HG02938 (cell line): ENCODE data around the gene RAB33B.

ENCODE experiments used
- ATAC-seq: cut with Tn5 transposase; IDR thresholded peaks from one replicate; pipeline ENCODE4 v1.9.1; 2021; ENCODE audit warnings: mild to moderate bottlenecking, moderate library complexity; ENCODE audit not compliant: unreplicated experiment

Gene RAB33B

DNA sequence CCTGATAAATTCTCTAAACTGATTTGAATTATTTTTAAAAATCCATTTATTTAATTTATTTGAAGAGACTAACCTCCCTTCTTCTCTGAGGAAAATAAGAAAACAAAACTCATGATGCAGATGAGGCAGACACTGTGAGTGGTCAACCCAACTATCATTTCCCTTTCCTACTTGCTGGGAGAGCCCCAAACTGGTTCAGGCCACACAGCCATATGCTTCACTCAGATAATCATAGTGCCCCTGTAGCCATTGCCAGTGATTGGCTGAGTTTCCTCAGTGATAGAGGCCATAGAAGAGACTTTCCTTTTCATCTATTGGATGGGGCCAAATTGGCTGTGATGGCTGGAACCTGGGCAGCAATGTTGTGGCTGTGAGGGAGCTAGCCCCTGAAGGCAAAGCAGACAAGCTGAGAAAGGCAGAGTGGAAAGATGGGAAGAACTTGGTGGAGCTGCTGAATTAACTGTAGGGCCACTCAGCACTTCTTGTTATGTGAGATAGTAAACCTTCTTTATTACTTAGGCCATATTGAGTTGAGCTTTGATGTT lies 49.8 kb downstream of the RAB33B start:
- no peak for ATAC-seq

DNA sequence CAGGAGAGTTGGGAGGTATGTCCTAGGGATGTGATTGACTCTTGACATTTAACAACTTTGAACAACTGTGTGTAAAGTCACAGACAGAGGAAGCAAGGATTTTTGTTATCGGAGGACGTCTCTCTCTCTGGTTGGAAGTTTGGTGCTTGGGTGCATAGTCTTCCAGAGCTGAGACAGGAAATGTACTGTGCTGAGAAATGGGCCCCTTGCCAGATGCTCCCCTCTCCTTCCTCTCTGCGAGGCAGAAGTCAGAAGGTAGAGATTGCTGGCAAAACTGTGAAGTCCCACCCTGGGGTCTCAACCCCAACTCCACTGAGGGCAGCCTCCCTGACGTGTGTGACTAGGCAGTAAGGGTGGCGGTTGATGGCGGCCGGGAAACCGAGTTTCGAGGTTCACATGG lies 52.9 kb downstream of the RAB33B start:
- no peak for ATAC-seq

GRCh38 chr4:139508581-139509237 lies 54.8 kb downstream of the RAB33B start:
- ATAC-seq, result no peak

- no peak for ATAC-seq
These were observed 55.9 kb downstream of the RAB33B start for GRCh38 chr4:139509727-139510410.

DNA sequence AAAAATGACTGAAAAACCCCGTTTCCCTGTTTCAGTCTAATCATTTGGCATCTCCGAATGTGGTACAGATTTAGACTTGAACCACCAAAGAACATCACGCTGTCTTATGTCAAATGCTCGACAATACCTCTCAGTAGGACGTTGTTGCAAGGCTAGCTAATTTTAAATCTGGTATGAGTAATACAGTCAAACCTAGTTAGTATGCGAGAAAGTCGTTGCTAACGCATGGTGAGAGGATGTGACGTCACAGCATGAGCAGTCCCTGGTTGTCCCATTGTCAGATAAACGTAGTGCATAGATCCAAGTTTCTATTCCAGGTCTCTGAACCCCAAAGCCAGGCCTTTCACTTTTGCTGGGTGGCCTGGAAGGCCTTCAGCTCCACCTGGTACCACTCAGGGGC lies 57.4 kb downstream of the RAB33B start:
- no peak for ATAC-seq

- ATAC-seq, result no peak
These were observed 60.6 kb downstream of the RAB33B start for GRCh38 chr4:139514382-139515059.

GRCh38 chr4:139515531-139515958 lies 61.6 kb downstream of the RAB33B start:
- ATAC-seq, result no peak

DNA sequence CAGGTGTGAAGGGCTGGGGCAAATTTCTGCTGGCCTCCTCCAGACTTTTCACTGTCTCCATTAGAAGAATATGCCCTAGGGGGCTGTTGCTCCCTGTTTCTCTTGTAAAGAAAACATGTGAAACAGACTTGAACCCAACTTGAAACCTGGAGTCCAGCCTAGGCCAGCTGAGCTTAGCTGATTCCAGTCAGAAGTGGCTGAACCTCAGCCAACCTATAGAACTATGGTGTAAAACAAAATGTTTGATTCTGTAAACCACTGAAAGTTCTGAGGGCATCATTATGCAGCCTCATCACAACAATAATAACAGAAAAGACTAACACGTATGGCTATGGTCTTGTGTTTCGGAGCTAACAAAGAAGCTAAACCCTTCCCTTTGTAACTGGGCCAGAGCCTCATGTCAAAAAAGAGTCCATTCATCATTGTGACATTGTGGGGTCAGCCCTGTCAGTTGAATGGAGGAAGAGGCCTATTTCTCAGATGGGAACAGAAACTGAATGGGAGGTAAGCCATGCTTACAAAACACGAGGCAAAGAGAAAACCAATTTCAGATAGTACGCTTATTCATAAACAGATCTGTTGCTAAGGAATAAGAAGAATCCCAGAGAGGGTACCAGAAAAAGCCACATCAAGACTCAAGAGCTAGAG lies 68.0 kb downstream of the RAB33B start:
- no peak for ATAC-seq

DNA sequence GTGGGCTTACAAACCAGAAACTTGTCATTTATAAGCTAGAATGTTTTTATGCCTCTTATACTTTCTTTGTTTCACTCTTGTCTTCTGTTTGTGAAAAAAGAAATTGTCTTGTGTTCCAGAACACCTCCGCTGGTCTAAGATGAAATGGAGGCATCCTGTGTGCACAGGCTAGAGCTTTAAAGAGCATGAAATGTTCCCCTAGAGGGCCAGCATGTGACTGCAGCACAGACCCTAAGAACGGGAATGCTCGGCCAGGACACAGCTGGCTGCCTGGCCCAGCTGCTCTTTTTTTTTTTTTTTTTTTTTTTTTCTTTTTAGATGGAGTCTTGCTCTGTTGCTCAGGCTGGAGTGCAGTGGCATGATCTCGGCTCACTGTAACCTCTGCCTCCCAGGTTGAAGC lies 68.5 kb downstream of the RAB33B start:
- ATAC-seq, result no peak

GRCh38 chr4:139523076-139523475 lies 69.2 kb downstream of the RAB33B start:
- ATAC-seq, result no peak

DNA sequence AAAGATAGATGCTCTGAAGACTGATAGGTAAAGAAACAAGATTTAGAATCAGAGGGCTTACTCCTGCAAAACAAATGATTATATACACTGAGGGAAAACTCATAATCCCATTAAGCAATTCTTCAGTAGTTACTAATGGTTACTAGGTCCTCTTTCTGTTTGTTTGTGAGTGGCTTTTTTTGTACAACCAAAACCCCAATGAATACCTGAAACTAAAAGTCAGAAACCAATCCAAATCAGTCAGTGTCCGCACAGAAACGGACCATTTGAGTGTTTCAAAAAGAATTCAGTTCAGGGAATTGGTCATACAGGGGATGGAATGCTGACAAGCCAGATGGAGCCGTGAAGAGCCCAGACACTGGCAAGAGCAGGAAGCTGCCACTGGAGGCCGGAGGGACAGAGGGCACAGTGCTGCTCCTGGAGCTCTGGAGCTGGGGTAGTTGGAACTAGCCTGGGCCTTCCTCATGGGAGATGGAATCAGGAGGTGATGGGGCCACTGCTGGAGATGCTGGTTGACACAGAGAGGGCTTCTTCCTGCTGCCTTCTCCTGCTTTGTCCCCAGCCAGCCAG lies 70.2 kb downstream of the RAB33B start:
- no peak for ATAC-seq

GRCh38 chr4:139525414-139525813 lies 71.5 kb downstream of the RAB33B start:
- ATAC-seq, result no peak
